Tibial nerve (tissue), 4 donors: ENCODE data around the gene TBC1D1.

Experiments
- CTCF ChIP-seq, 5 experiments: fragments of 200-600 bp in 3 of 5; fragments of 450-650 bp in 2 of 5; sonication (generic) in 3 of 5; IDR thresholded peaks; one replicate each; pipeline ENCODE4 v1.5.1; 2016 to 2019; ENCODE audit warnings: antibody characterized with exemption in 5 of 5, mild to moderate bottlenecking in 3 of 5, moderate library complexity in 2 of 5
- EP300 ChIP-seq, 2 donors: sonication (generic); formaldehyde crosslinking; IDR thresholded peaks; one replicate each; pipeline ENCODE4 v1.6.1; 2017; ENCODE audit warnings: antibody characterized with exemption in 2 of 2, mild to moderate bottlenecking in 1 of 2
- POLR2A ChIP-seq, 2 donors: fragments of 450-650 bp; IDR thresholded peaks; one replicate each; pipeline ENCODE4 v1.6.1; 2017; ENCODE audit warnings: antibody characterized with exemption in 2 of 2, mild to moderate bottlenecking in 2 of 2, moderate library complexity in 2 of 2

GRCh38 chr4:38106886-38107514, 216.1 kb downstream of the TBC1D1 start:
- TF ChIP-seq CTCF (IDR thresholded peaks at IDR 0.05) (no peak), POLR2A (IDR thresholded peaks at IDR 0.05) (no peak), EP300 (IDR thresholded peaks at IDR 0.05) (no peak)
